ENCODE results near the gene MACROD2. TPM values are rescaled to one million over a fixed set of nuclear protein-coding genes. Genes with fewer than 3 reads are reported as not detected.
"Not testable (repeated sequence)": the region's sequence is repeated elsewhere in the genome, so short reads cannot be mapped to it uniquely, and the experiment has no call there.

MACROD2 gene
- total RNA-seq, 1 donor from 2014 or later, result 6.7 TPM

DNA sequence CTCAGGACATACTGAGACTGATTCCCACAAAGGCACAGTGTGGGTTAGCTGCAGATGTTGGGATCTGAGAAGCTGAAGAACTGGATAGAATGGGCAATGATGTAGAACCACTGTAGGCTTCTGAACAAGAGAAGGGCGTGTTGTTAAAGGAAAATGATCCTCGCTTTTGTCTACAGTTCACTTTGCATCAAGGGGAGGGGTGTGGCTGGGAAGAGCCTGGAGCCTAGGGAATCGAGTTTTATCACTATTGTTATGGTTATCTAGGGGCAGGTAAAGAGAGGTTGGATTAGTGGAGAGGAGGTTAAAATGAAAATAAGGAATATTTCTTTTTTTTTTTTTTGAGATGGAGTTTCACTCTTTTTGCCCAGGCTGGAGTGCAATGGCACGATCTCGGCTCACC lies 1809.8 kb downstream of the MACROD2 start:
- Mint-ChIP-seq H3K4me3 (no peak overlapping the region), H3K27me3 (no peaks in the 10 kb centered on the region), H3K36me3 (peaks cover 4% of the 10 kb centered on the region), H3K27ac (no peak overlapping the region), H3K4me1 (ENCODE audit: unreplicated experiment) (no peaks in the 10 kb centered on the region), H3K9me3 (peaks cover 6% of the 10 kb centered on the region)
- TF ChIP-seq, protein P1, sequence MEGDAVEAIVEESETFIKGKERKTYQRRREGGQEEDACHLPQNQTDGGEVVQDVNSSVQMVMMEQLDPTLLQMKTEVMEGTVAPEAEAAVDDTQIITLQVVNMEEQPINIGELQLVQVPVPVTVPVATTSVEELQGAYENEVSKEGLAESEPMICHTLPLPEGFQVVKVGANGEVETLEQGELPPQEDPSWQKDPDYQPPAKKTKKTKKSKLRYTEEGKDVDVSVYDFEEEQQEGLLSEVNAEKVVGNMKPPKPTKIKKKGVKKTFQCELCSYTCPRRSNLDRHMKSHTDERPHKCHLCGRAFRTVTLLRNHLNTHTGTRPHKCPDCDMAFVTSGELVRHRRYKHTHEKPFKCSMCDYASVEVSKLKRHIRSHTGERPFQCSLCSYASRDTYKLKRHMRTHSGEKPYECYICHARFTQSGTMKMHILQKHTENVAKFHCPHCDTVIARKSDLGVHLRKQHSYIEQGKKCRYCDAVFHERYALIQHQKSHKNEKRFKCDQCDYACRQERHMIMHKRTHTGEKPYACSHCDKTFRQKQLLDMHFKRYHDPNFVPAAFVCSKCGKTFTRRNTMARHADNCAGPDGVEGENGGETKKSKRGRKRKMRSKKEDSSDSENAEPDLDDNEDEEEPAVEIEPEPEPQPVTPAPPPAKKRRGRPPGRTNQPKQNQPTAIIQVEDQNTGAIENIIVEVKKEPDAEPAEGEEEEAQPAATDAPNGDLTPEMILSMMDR (conservative IDR thresholded peaks at IDR 0.05), result no peak
- DNase-seq (ENCODE audit: extremely low spot score, unreplicated experiment), result no peak

DNA sequence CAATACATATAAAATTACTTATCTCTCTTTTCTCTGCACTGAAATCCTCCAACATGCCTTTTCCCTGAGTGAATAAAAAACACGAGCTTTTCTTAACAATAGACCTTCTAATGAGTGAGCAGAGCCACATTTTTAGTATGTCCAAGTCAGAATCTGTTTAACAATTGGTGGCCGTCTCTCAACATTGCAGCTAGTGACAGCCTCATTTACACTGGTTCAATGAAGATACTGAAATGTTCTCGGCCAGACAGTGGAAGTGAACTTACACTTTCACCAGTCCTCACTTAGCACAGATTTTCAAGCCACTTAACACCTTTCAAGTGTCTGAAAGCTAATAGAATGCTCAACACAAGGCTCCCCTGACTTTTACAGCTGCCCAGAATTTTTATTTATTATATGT lies 1810.8 kb downstream of the MACROD2 start:
- H3K36me3 Mint-ChIP-seq, result peaks cover 4% of the 10 kb centered on the region
- TF ChIP-seq, protein P1 (conservative IDR thresholded peaks at IDR 0.05), result no peak
- H3K4me1 Mint-ChIP-seq (ENCODE audit: unreplicated experiment), result no peaks in the 10 kb centered on the region
- no peak for DNase-seq (ENCODE audit: extremely low spot score, unreplicated experiment)
- no peaks in the 10 kb centered on the region for H3K27me3 Mint-ChIP-seq
- no peak overlapping the region for H3K4me3 Mint-ChIP-seq
- H3K27ac Mint-ChIP-seq, result no peak overlapping the region
- H3K9me3 Mint-ChIP-seq, result peaks cover 6% of the 10 kb centered on the region

DNA sequence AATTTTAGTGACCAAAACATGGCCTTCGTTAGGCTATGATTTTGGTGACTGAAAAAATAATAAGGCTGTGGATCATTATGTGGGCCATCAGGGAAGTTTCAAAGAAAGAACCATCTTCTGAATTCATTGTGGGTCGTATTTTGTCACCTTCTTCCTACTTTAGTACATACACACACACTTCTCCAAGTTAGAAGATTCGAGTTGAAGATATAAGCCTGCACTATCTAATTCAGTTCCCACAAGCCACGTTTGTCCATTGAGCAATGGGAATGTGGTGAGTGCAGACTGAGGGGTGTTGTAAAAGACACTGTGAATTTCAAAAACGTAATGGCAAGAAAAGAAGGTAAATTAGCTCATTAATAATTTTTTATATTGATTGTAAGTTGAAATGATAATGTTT lies 1812.0 kb downstream of the MACROD2 start:
- Mint-ChIP-seq H3K9me3 (peaks cover 6% of the 10 kb centered on the region), H3K4me3 (no peak overlapping the region), H3K36me3 (peaks cover 4% of the 10 kb centered on the region), H3K27ac (no peak overlapping the region), H3K4me1 (ENCODE audit: unreplicated experiment) (no peaks in the 10 kb centered on the region), H3K27me3 (no peaks in the 10 kb centered on the region)
- TF ChIP-seq, protein P1 (conservative IDR thresholded peaks at IDR 0.05), result no peak
- DNase-seq (ENCODE audit: extremely low spot score, unreplicated experiment), result no peak

DNA sequence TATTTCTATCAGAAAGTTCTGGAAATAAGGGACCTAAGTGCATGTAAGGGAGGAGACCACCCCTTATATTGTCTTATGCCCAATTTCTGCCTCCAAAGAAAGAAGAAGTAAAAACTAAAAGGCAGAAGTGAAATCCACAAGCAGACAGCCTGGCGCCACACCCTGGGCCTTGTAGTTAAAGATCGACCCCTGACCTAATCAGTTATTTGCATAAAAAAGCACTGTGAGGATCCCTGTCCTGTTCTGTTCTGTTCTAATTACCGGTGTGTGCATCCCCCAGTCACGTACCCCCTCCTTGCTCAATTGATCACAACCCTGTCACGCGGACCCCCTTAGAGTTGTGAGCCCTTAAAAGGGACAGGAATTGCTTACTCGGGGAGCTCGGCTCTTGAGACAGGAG lies 1812.5 kb downstream of the MACROD2 start:
- H3K27ac Mint-ChIP-seq; H3K4me3 Mint-ChIP-seq; H3K9me3 Mint-ChIP-seq; DNase-seq (ENCODE audit: extremely low spot score, unreplicated experiment); H3K27me3 Mint-ChIP-seq; H3K36me3 Mint-ChIP-seq; H3K4me1 Mint-ChIP-seq (ENCODE audit: unreplicated experiment): not testable (repeated sequence)

DNA sequence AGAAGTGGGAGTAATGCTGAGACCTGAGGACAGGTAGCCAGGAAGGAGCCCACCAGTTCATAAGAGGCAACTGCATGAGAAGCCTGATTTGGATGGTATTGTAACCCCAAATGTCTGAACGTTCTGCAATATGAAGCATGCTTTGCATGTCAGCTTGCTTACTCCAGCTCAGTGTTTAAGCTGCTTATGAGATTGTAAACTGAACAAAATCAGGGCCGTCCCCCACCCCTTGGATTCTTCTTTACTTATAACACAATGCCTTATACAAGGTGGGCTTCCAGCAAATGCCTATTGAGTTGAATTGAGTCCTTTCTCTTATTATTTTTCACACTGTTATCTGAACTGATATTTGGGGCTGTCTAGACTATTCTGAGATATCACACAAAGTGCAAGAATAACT lies 1816.6 kb downstream of the MACROD2 start:
- H3K27me3 Mint-ChIP-seq, result no peaks in the 10 kb centered on the region
- no peak for DNase-seq (ENCODE audit: extremely low spot score, unreplicated experiment)
- no peak overlapping the region for H3K27ac Mint-ChIP-seq
- TF ChIP-seq, protein P1 (conservative IDR thresholded peaks at IDR 0.05), result no peak
- H3K4me3 Mint-ChIP-seq, result no peak overlapping the region
- no peaks in the 10 kb centered on the region for H3K36me3 Mint-ChIP-seq
- peaks cover 6% of the 10 kb centered on the region for H3K9me3 Mint-ChIP-seq
- H3K4me1 Mint-ChIP-seq (ENCODE audit: unreplicated experiment), result peaks cover 7% of the 10 kb centered on the region

DNA sequence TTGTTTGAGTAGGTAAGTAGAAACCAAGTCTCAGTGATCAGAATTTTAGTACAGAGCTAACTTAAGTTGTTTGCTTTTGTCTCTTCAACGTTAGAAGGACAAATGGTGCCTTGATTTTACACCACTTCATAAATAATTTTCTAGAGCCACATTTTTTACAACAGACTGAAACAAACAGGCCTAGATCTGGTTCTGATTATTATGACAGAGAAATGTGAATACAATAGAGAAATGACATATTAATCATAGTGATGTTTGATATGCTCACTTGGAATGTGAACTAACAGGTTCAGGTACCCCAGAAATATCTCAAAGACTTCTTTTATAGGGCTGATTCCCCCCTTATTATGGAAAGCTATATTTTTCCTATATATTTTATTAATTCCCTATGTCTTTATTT lies 1817.4 kb downstream of the MACROD2 start:
- Mint-ChIP-seq H3K27me3 (no peaks in the 10 kb centered on the region), H3K9me3 (peaks cover 6% of the 10 kb centered on the region), H3K4me3 (no peak overlapping the region), H3K4me1 (ENCODE audit: unreplicated experiment) (peaks cover 7% of the 10 kb centered on the region), H3K27ac (peak overlapping the region; percentile 28), H3K36me3 (no peaks in the 10 kb centered on the region)
- TF ChIP-seq, protein P1 (conservative IDR thresholded peaks at IDR 0.05), result no peak
- DNase-seq (ENCODE audit: extremely low spot score, unreplicated experiment), result no peak
